Stomach (tissue), 4 donors: ENCODE results near the gene ZNF83.

Experiments
- CTCF ChIP-seq, 7 experiments: fragments of 450-650 bp in 4 of 7; fragments of 200-600 bp in 3 of 7; sonication (generic) in 3 of 7; IDR thresholded peaks; one replicate each; pipeline ENCODE4 v1.5.1; 2016 to 2019; ENCODE audit warnings: antibody characterized with exemption in 7 of 7, control low read depth in 2 of 7, mild to moderate bottlenecking in 1 of 7
- EP300 ChIP-seq: sonication (generic); formaldehyde crosslinking; IDR thresholded peaks from one replicate; pipeline ENCODE4 v1.6.1; 2017; ENCODE audit warnings: antibody characterized with exemption
- POLR2AphosphoS5 ChIP-seq, 3 donors: sonication (generic); formaldehyde crosslinking; IDR thresholded peaks; one replicate each; pipeline ENCODE4 v1.6.1; 2016; ENCODE audit warnings: antibody characterized with exemption in 3 of 3

- TF ChIP-seq CTCF (IDR thresholded peaks at IDR 0.05) (no peak), POLR2AphosphoS5 (IDR thresholded peaks at IDR 0.05) (no peak), EP300 (no peak)
These were observed 10.3 kb upstream of the ZNF83 start for GRCh38 chr19:52648336-52649016.
